ENCODE results near the gene SLC26A5.

DNA sequence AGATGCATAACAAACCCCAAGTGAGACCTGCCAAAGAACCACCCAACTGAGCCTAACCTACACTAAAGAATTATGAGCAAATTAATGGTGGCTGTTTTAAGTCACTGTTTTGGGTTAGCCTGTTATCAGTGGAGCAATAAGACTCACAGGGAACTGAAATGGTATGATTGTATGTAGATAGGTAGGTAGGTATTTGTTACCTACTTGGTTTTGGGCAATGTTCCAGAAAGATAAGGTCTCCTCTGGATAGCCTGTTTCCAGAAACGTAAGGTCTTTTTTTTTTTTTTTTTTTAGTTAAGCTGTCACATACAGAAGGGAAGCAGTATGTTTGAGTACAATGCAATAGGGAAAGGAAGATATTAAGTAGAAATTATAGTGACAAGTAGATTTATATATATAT, 50.9 kb downstream of the SLC26A5 start:
- TF ChIP-seq POLR2AphosphoS5 (IDR thresholded peaks at IDR 0.05) (no peak), EP300 (IDR thresholded peaks at IDR 0.05) (no peak)
- TF ChIP-seq, protein P1, sequence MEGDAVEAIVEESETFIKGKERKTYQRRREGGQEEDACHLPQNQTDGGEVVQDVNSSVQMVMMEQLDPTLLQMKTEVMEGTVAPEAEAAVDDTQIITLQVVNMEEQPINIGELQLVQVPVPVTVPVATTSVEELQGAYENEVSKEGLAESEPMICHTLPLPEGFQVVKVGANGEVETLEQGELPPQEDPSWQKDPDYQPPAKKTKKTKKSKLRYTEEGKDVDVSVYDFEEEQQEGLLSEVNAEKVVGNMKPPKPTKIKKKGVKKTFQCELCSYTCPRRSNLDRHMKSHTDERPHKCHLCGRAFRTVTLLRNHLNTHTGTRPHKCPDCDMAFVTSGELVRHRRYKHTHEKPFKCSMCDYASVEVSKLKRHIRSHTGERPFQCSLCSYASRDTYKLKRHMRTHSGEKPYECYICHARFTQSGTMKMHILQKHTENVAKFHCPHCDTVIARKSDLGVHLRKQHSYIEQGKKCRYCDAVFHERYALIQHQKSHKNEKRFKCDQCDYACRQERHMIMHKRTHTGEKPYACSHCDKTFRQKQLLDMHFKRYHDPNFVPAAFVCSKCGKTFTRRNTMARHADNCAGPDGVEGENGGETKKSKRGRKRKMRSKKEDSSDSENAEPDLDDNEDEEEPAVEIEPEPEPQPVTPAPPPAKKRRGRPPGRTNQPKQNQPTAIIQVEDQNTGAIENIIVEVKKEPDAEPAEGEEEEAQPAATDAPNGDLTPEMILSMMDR (IDR thresholded peaks at IDR 0.05): no peak
